Muscle layer of colon (tissue), 2 donors: ENCODE results near the gene PCDH15.

Source experiments
- H3K27ac ChIP-seq: one replicate; pipeline ENCODE4 v1.7.0; 2013; ENCODE audit warnings: low read depth, mild to moderate bottlenecking, low read length, moderate library complexity
- H3K27me3 ChIP-seq, 2 donors: one replicate each; pipeline ENCODE4 v1.7.0; 2013; ENCODE audit warnings: low read length in 2 of 2, mild to moderate bottlenecking in 2 of 2; ENCODE audit not compliant: insufficient read depth in 2 of 2, control insufficient read depth in 1 of 2
- H3K36me3 ChIP-seq: one replicate; pipeline ENCODE4 v1.7.0; 2013; ENCODE audit warnings: mild to moderate bottlenecking, low read length; ENCODE audit not compliant: insufficient read depth
- H3K4me1 ChIP-seq: one replicate; pipeline ENCODE4 v1.7.0; 2013; ENCODE audit warnings: mild to moderate bottlenecking, low read length; ENCODE audit not compliant: insufficient read depth
- H3K4me3 ChIP-seq, 2 donors: one replicate each; pipeline ENCODE4 v1.7.0; 2013; ENCODE audit warnings: low read length in 2 of 2, low read depth in 1 of 2, mild to moderate bottlenecking in 1 of 2, moderate library complexity in 1 of 2
- H3K9ac ChIP-seq: one replicate; pipeline ENCODE4 v1.7.0; 2013; ENCODE audit warnings: low read length
- H3K9me3 ChIP-seq: one replicate; pipeline ENCODE4 v1.7.0; 2013; ENCODE audit warnings: mild to moderate bottlenecking, low read length
- donor health status: abdominal sarcoma.
- donor health status: Adenocarcinoma of cecum.

The PCDH15 gene

DNA sequence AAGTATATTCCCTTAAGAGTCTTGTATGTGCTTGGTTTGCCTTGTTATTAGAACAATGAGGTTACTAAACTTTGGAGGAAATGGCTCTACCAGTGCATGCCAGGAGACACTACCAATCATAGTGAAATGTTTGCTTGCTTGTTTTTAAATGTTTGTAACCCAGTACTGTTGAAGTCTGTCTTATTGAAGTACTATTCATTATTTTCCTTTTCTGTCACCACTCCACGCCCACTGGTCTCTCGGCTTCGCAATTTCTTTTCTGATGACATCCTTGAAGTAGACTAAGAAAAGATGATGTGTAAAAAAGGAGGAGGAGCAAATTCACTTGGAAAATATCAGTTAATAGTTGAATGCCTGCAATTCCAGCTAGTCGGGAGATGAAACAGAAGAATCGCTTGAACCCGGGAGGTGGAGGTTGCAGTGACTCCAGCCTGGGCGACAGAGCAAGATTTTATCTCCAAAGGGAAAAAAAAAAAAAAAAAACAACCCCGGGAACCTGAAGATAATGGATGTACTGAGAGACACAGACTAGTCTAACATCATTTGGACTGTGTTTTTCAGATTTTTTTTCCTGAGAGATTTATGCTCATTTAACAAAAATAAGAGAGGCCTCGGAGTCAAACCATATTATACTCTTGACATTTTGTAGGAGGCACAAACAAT lies 959.4 kb downstream of the PCDH15 start:
- Histone ChIP-seq H3K9me3 (no peaks in the 10 kb centered on the region), H3K27ac (no peak overlapping the region), H3K27me3 (no peaks in the 10 kb centered on the region), H3K9ac (no peak overlapping the region), H3K4me1 (no peaks in the 10 kb centered on the region), H3K36me3 (no peaks in the 10 kb centered on the region), H3K4me3 (no peak overlapping the region)

DNA sequence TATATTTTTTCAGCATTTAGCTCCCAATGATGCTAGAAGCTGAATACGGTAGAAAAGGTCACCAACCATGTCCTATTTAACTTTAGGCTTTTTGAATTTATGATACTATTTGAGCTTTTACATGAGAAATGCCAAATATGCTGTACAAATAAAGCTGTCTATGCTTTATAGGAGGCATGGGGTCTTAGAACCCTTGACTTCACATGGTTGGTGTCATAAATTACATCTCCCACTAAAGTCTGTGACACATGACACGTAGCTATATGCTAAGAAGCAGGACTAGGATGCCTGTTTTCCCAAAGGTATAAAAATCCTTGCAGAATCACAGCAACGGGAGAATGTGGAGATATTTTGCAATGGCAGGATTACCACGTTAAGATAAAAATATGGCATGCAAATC lies 960.4 kb downstream of the PCDH15 start:
- no peaks in the 10 kb centered on the region for H3K36me3 ChIP-seq
- H3K4me3 ChIP-seq: no peak overlapping the region
- no peaks in the 10 kb centered on the region for H3K9me3 ChIP-seq
- H3K27ac ChIP-seq: no peak overlapping the region
- no peak overlapping the region for H3K9ac ChIP-seq
- no peaks in the 10 kb centered on the region for H3K27me3 ChIP-seq
- no peaks in the 10 kb centered on the region for H3K4me1 ChIP-seq

DNA sequence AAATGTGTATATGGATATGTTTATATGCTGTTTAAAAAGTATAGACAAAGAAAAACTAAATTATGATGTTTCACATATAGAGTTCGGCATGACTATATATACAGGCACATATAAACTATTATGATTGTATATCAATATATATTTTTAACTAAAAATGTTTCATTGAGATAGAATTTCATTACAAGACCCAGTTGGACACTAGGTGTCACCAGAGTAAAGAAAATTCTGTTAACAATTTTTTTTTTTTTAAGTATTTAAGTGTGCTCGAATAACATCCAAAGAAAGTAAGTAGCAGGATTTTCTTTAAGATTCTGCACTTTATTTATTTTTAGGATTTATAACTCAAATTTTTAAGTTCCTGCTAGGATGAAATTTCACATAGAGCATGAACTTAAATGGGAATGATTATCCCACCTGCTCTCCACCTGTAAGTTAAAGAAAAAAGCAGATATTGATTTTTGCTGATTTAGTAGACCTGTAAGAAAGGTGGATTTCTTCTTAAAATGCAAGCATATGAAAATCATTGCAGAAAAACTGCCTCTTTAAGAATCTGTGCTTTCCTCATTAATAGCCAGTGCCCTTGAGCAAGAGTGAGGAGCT lies 961.5 kb downstream of the PCDH15 start:
- Histone ChIP-seq H3K4me3 (no peak overlapping the region), H3K4me1 (no peaks in the 10 kb centered on the region), H3K27ac (no peak overlapping the region), H3K27me3 (no peaks in the 10 kb centered on the region), H3K36me3 (no peaks in the 10 kb centered on the region), H3K9ac (no peak overlapping the region), H3K9me3 (no peaks in the 10 kb centered on the region)

DNA sequence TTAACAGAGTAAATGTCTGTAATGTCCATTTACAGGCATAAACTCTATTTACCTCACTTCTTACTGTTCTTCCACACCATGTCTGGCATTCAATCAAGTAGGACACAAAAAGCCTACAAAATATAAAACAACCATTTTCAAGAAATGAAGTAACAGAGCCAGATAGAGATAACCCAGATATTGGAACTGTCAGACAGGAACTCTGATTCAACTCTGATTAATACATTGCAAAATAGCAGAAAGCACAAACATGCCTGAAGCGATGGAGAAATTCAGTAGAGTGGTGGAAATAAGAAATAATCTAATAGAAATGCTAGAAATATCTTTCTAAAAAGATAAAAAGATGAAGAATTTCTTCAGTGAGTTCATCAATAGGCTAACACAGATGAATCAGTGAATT lies 964.4 kb downstream of the PCDH15 start:
- Histone ChIP-seq H3K27ac (no peak overlapping the region), H3K4me3 (no peak overlapping the region), H3K27me3 (no peaks in the 10 kb centered on the region), H3K9me3 (no peaks in the 10 kb centered on the region), H3K9ac (no peak overlapping the region), H3K36me3 (no peaks in the 10 kb centered on the region), H3K4me1 (no peaks in the 10 kb centered on the region)

DNA sequence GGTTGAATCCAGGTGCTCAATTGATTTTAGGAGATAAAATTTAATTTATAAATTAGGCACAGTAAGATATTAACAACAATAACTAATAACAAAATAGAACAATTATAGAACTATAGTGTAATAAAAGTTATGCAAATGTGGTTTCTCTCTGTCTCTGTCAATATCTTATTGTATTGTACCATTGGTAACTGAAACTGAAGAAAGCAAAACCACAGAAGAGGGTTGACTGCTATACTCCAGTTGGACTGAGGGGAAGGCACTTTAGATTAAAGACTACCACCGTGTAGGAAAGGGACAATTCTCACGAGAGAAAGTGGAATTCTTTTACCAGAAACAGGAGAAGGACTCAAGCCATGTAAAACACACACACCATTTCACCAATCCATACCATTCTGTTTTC lies 967.1 kb downstream of the PCDH15 start:
- H3K27ac ChIP-seq: no peak overlapping the region
- H3K36me3 ChIP-seq: no peaks in the 10 kb centered on the region
- H3K4me3 ChIP-seq: no peak overlapping the region
- no peak overlapping the region for H3K9ac ChIP-seq
- no peaks in the 10 kb centered on the region for H3K9me3 ChIP-seq
- no peaks in the 10 kb centered on the region for H3K27me3 ChIP-seq
- H3K4me1 ChIP-seq: no peaks in the 10 kb centered on the region

DNA sequence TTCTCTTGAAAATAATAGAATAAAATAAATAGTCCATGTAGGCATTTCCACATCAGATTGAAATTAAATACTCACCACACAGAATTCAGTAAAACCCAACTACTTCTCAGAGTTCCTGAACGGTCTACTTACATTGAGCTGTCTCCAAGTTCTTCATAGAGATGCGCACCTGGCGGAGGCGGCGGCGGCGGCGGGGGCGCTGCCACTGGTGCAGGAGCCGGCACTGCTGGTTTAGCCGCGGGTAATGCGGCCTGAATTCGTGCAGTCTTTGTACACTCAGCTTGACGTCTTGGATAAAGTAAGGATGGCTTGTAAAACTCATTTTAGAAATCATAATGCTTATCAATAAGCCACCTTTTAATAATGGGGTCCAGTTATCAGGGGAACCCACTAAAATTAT lies 973.8 kb downstream of the PCDH15 start:
- Histone ChIP-seq H3K9me3 (no peaks in the 10 kb centered on the region), H3K36me3 (no peaks in the 10 kb centered on the region), H3K27me3 (no peaks in the 10 kb centered on the region)

DNA sequence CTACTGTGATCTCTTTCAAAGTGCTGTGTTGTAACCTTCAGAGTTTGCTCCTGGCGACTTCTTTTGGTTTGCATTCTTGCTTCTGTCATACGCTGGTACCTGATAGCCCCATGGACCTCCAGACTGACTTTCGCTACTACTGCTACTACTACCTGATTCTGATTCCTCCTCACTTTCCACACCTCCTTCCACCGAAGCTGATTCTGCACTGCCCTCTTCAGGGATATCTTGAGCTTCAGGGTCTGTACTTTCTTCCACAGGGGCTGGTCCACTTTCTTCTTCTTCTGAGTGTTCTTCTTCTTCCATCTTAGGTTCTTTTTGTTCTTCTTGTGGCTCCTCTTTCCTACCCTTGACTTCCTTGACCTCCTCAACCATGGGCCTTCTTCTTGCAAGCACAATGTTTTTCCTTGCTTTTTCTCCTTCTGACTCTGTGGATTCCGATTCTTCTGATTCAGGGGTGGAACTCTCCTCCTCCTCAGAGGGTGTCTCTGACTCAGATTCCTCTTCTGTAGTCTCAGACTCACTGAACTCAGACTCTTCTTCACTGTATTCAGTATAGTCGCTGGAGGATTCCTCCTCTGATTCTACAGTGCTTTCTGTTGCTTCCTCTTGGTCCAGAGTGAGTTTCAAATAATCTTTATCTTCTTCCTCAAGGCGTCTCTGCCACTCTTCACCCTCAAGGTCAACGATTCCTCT lies 992.2 kb downstream of the PCDH15 start:
- H3K4me1 ChIP-seq: no peaks in the 10 kb centered on the region
- H3K4me3 ChIP-seq: no peak overlapping the region
- no peaks in the 10 kb centered on the region for H3K27me3 ChIP-seq
- no peaks in the 10 kb centered on the region for H3K9me3 ChIP-seq
- H3K36me3 ChIP-seq: no peaks in the 10 kb centered on the region
- no peak overlapping the region for H3K9ac ChIP-seq
- H3K27ac ChIP-seq: no peak overlapping the region

More for the DNA sequence above, 973.8 kb downstream of the PCDH15 start:
- Histone ChIP-seq H3K9ac (no peak overlapping the region), H3K27ac (no peak overlapping the region), H3K4me1 (no peaks in the 10 kb centered on the region), H3K4me3 (no peak overlapping the region)

DNA sequence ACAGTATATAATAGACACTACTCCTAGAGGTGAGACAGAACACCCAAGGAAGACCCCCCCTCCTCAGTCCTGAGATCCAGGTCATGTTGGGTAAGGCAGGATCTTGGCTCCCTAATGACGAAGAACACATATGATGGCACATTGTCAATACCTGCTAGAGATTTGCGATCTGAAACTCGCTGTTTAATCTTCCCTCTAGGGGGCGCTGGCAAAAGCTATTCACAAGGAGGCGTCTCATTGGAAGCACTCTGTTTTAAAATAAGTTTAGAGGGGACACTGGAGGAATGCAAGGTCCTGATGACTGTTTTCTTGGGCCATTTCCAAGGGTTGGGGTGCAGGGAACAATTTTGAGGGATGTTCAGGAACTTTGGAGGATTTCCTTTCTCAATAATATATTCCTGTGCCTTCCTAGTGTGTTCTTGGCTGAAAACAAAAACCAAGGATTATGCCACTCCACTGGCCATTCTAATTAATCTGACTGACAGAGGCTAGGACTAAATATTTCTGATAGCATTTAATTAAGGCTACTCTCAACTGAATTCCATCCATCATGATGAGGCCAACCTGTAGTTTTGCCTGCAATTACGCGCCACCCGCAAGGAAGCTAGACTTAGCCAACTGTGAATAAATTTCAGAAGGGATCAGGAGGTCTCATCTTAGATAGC lies 1014.7 kb downstream of the PCDH15 start:
- Histone ChIP-seq H3K4me1 (no peaks in the 10 kb centered on the region), H3K27me3 (no peaks in the 10 kb centered on the region), H3K9ac (no peak overlapping the region), H3K4me3 (no peak overlapping the region), H3K36me3 (no peaks in the 10 kb centered on the region), H3K27ac (no peak overlapping the region), H3K9me3 (no peaks in the 10 kb centered on the region)

DNA sequence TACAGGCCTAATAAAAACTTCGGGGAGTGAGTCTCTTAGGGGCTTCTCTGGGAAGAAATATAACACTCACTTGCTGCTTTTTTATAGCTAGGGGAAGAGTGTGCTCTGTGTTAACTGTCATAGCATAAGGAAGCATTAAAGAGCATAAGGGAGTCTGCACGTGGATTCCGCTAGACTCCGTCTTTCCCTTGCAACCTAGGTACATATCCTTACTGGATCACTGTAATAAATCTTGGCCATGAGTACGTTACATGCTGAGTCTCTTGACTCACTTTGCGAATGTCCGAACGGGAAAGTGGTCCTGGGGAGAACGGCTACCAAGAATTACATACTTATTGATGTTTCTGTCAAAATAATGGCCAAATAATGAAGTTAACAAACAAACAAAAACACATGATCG lies 1029.3 kb downstream of the PCDH15 start:
- no peaks in the 10 kb centered on the region for H3K36me3 ChIP-seq
- H3K9me3 ChIP-seq: no peaks in the 10 kb centered on the region
- no peak overlapping the region for H3K9ac ChIP-seq
- H3K4me3 ChIP-seq: no peak overlapping the region
- no peaks in the 10 kb centered on the region for H3K4me1 ChIP-seq
- H3K27ac ChIP-seq: no peak overlapping the region
- H3K27me3 ChIP-seq: no peaks in the 10 kb centered on the region

DNA sequence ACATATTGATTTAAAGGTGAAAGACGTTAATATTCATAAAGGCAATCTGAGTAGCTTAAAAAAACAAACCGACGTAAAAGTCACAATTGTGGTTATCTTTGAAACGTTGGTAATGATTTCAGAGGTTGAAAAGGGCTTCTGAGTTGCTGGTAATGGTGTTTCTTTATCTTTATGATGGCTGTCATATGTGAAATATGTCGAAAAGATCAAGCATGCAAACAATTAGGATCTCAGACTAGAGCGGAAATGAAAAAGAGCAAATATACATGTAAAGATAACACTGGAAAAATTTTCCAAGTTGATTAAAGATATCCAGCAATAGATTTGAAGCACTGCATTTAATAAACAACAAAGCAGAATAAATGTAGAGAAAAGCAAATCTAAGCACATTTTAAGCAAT lies 1030.1 kb downstream of the PCDH15 start:
- Histone ChIP-seq H3K36me3 (no peaks in the 10 kb centered on the region), H3K27me3 (no peaks in the 10 kb centered on the region), H3K4me3 (no peak overlapping the region), H3K4me1 (no peaks in the 10 kb centered on the region), H3K27ac (no peak overlapping the region), H3K9ac (no peak overlapping the region), H3K9me3 (no peaks in the 10 kb centered on the region)

DNA sequence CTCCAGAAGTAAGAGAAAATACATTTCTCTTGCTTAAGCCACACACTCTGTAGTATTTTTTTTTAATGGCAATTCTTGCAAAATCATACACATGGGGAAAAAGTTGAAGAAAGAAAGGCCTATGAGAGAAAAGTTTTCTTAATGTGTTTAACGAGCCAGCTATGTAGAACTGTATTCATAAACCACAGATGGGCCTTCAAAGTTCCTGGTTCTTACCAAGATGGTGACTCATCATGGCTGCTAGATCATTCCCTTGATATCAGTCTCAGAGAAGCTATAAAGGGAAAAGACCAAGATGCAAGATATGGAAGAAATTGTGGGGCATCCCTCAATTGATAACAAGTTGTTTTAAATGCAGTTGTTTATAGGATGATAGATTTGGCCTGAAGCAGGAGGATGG lies 1035.7 kb downstream of the PCDH15 start:
- H3K4me1 ChIP-seq: no peaks in the 10 kb centered on the region
- H3K9ac ChIP-seq: no peak overlapping the region
- H3K9me3 ChIP-seq: no peaks in the 10 kb centered on the region
- H3K27me3 ChIP-seq: no peaks in the 10 kb centered on the region
- no peaks in the 10 kb centered on the region for H3K36me3 ChIP-seq
- no peak overlapping the region for H3K27ac ChIP-seq
- no peak overlapping the region for H3K4me3 ChIP-seq
